Activated B cell treated with CpG ODN at 0.5 μM for 24 hours (primary cell): Measurements from ENCODE around the gene PITPNB. TPM values are rescaled to one million over a fixed set of nuclear protein-coding genes. Genes with fewer than 3 reads are reported as not detected.

Source experiments
- ATAC-seq: fragments of 200-7000 bp; cut with Tn5 transposase; one replicate; pipeline ENCODE4 v1.10.0; 2021; ENCODE audit warnings: low read depth, mild to moderate bottlenecking, moderate library complexity
- CTCF ChIA-PET: fragments of 350-600 bp; sonication (Branson Sonifier 250); formaldehyde crosslinking; loops from one replicate; lab custom pipeline; 2021; ENCODE audit warnings: antibody characterized with exemption; lab: Charles Lee
- POLR2A ChIA-PET: fragments of 350-600 bp; sonication (Branson Sonifier 250); formaldehyde crosslinking; loops from one replicate; lab custom pipeline; 2021; ENCODE audit warnings: antibody characterized with exemption; lab: Charles Lee
- DNase-seq: peaks from one replicate; pipeline ENCODE4 v3.0.0; 2022
- H3K27ac Mint-ChIP-seq: one replicate; pipeline ENCODE4 v1.8.0; 2020; ENCODE audit warnings: mixed read lengths
- H3K27me3 Mint-ChIP-seq: one replicate; pipeline ENCODE4 v1.8.0; 2021; ENCODE audit warnings: mixed read lengths
- H3K36me3 Mint-ChIP-seq: one replicate; pipeline ENCODE4 v1.8.0; 2021; ENCODE audit warnings: low read depth, mixed read lengths
- H3K4me1 Mint-ChIP-seq: one replicate; pipeline ENCODE4 v1.8.0; 2021; ENCODE audit warnings: mixed read lengths
- H3K4me3 Mint-ChIP-seq: one replicate; pipeline ENCODE4 v1.8.0; 2020; ENCODE audit warnings: mild to moderate bottlenecking, mixed read lengths
- H3K9me3 Mint-ChIP-seq: one replicate; pipeline ENCODE4 v1.8.0; 2020; ENCODE audit warnings: mixed read lengths
- intact Hi-C: fragments of 100-400 bp; cut with micrococcal nuclease; formaldehyde crosslinking; loops from one replicate; pipeline ENCODE4 v1.15.1; 2024
- total RNA-seq: library from RNA; stranded (reverse); gene quantifications from 2 replicates; pipeline ENCODE4 v1.2.3, GENCODE V29; 2022
- TF ChIP-seq, protein P1 (sequence below): fragments of 200-600 bp; IDR thresholded peaks from one replicate; pipeline ENCODE4 v1.8.0; 2022; ENCODE audit warnings: antibody characterized with exemption, mild to moderate bottlenecking

PITPNB gene
- total RNA-seq, 1 donor from 2014 or later: 82.5 TPM

GRCh38 chr22:27888310-27888709, 30.7 kb downstream of the PITPNB start:
- Mint-ChIP-seq H3K27me3 (no peaks in the 10 kb centered on the region), H3K36me3 (peaks cover 82% of the 10 kb centered on the region), H3K27ac (no peak overlapping the region), H3K4me3 (no peak overlapping the region), H3K9me3 (no peaks in the 10 kb centered on the region), H3K4me1 (no peaks in the 10 kb centered on the region)
- POLR2A ChIA-PET: interaction anchor here (1.0 kb wide), 1 partner anchor 31 kb away, joined by 3 read pairs; the partner anchor contains the start of gene PITPNB
- ATAC-seq: no peak
- CTCF ChIA-PET: interaction anchor here (0.9 to 9.5 kb wide), 7 partner anchors 11 to 132 kb away, joined by 3 to 117 read pairs (median 5); partner anchors contain the start of gene PITPNB
- TF ChIP-seq, protein P1, sequence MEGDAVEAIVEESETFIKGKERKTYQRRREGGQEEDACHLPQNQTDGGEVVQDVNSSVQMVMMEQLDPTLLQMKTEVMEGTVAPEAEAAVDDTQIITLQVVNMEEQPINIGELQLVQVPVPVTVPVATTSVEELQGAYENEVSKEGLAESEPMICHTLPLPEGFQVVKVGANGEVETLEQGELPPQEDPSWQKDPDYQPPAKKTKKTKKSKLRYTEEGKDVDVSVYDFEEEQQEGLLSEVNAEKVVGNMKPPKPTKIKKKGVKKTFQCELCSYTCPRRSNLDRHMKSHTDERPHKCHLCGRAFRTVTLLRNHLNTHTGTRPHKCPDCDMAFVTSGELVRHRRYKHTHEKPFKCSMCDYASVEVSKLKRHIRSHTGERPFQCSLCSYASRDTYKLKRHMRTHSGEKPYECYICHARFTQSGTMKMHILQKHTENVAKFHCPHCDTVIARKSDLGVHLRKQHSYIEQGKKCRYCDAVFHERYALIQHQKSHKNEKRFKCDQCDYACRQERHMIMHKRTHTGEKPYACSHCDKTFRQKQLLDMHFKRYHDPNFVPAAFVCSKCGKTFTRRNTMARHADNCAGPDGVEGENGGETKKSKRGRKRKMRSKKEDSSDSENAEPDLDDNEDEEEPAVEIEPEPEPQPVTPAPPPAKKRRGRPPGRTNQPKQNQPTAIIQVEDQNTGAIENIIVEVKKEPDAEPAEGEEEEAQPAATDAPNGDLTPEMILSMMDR: no peak
- intact Hi-C loops: loop anchor here (10.0 kb wide), 1 partner anchor 556 kb away; no protein-coding TSS in a partner anchor
- no peak for DNase-seq

DNA sequence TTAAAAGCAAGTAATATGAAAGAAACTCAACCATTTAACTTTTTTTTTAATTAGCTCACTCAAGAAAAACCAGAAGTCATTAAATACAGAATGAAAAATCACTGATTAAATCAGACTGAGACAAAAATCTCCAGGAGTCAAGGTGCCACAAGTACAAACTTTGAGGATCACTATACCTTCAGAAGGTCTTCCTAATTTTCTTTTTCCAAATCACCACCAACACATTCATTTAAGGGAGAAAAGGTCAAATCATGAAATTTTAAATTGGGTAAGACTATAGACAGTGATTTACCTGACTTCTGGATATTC, 32.3 kb downstream of the PITPNB start:
- ATAC-seq (no peak), DNase-seq (no peak)
- H3K4me1 Mint-ChIP-seq: no peaks in the 10 kb centered on the region
- POLR2A ChIA-PET: no interaction called here
- H3K27ac Mint-ChIP-seq: no peak overlapping the region
- no peaks in the 10 kb centered on the region for H3K9me3 Mint-ChIP-seq
- peaks cover 76% of the 10 kb centered on the region for H3K36me3 Mint-ChIP-seq
- no peak overlapping the region for H3K4me3 Mint-ChIP-seq
- CTCF ChIA-PET: interaction anchor here (0.8 to 9.5 kb wide), 14 partner anchors 9 to 126 kb away, joined by 3 to 117 read pairs (median 5); partner anchors contain the start of gene PITPNB
- H3K27me3 Mint-ChIP-seq: no peaks in the 10 kb centered on the region
- TF ChIP-seq, protein P1: no peak
- intact Hi-C loops: loop anchor here (1.0 to 10.0 kb wide), 3 partner anchors 51 to 558 kb away; no protein-coding TSS in a partner anchor

- CTCF ChIA-PET: interaction anchor here (0.7 to 9.5 kb wide), 16 partner anchors 8 to 136 kb away, joined by 3 to 117 read pairs (median 5); partner anchors contain the start of gene PITPNB
- intact Hi-C loops: loop anchor here (1.0 to 10.0 kb wide), 3 partner anchors 51 to 559 kb away; no protein-coding TSS in a partner anchor
- POLR2A ChIA-PET: no interaction called here
- no peaks in the 10 kb centered on the region for H3K4me1 Mint-ChIP-seq
- peaks cover 70% of the 10 kb centered on the region for H3K36me3 Mint-ChIP-seq
- no peak overlapping the region for H3K27ac Mint-ChIP-seq
- no peaks in the 10 kb centered on the region for H3K9me3 Mint-ChIP-seq
- no peak for ATAC-seq
- no peak overlapping the region for H3K4me3 Mint-ChIP-seq
- TF ChIP-seq, protein P1: no peak
- H3K27me3 Mint-ChIP-seq: no peaks in the 10 kb centered on the region
- DNase-seq: no peak
Observed at GRCh38 chr22:27885977-27886842, 32.8 kb downstream of the PITPNB start.

DNA sequence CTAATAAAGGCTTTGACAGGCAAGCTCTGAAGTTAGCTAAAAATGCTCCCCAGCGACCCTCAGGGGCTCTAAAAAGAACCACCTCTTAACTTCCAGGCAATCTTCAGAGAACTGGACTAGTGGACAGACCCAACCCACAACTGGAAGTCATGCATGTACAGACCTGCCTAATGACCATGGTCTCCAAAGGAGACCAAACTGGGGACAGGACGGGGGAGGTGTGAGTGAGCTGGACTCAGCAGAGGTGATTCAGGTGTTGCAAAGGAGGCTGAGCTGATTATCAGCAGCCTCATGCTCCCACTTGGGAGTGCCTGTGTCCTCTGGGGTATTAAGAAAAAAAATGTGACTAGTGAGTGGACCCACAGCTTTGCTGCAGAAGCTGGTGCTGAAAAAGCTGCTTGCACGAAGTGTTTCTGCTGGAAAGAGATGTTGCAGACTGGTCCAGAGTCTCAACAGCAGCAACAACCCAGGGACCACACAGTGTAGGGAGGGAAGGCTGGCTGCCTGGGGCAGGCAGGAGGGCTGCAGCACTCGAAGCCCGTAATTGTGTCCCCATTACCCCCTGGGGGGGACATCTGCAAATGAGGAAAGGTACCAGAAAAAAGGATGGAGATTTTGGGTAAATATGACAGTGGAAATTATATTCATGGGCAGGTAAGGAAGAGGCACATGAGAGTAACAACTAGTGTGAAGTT, 35.3 kb downstream of the PITPNB start:
- intact Hi-C loops: loop anchor here (5.0 to 10.0 kb wide), 2 partner anchors 33 to 561 kb away; partner anchors contain the start of gene PITPNB
- no peaks in the 10 kb centered on the region for H3K9me3 Mint-ChIP-seq
- ChIA-PET POLR2A (no interaction called here), CTCF (interaction anchor here (0.8 to 9.5 kb wide), 6 partner anchors 9 to 1205 kb away, joined by 3 to 117 read pairs (median 4); no protein-coding TSS in a partner anchor)
- peaks cover 7% of the 10 kb centered on the region for H3K4me1 Mint-ChIP-seq
- ATAC-seq (no peak), DNase-seq (no peak)
- H3K36me3 Mint-ChIP-seq: peaks cover 52% of the 10 kb centered on the region
- no peak overlapping the region for H3K27ac Mint-ChIP-seq
- no peak overlapping the region for H3K4me3 Mint-ChIP-seq
- TF ChIP-seq, protein P1: no peak
- no peaks in the 10 kb centered on the region for H3K27me3 Mint-ChIP-seq
